Measurements from ENCODE around the gene GCK.

DNA sequence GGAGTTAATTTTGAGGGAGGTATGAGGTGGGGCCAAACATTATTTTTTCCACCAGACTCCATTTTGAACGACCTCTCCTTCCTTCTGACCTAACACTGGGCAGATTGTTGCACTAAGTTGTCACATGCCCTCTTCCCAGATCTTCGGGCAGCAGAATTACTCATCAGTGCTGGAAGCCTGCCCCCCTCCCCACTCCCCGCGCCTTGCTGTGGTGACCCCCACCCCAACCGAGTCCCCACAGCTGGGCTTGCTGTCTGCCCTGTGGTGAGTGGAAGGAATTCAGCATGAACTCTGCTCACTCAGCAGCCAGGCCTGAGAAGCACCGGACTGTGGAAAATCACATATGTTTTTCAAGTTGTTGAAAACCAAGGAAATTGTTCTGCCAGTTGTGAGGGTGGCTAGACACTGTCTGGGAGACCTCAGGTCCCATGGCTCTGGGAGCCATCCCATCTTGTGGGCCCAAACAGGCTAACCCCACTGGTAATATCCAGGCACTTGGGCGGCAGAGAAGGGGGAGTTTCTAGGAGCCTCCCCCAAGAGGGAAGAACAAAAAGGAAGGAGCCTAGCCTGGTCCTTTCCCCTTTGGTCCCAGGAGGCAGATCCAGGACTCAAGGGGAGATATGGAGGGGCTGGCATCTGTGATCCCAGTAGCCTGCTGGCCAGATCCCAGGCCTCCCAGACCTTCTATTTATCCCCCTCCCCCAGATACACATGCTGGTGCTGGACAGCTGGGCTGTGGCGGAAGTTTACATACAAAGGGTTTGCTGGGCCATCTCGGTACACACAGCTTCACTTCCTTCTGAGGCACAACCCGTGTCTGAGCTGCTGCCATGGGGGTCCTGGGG, 88.6 kb downstream of the GCK start:
- no peak for TF ChIP-seq FOXM1 (IDR thresholded peaks at IDR 0.05; ENCODE audit: borderline replicate concordance)
- TF ChIP-seq ZNF384 (IDR thresholded peaks at IDR 0.05): no peak
- TF ChIP-seq FOXK2 (IDR thresholded peaks at IDR 0.05): no peak
- TF ChIP-seq, protein P1, sequence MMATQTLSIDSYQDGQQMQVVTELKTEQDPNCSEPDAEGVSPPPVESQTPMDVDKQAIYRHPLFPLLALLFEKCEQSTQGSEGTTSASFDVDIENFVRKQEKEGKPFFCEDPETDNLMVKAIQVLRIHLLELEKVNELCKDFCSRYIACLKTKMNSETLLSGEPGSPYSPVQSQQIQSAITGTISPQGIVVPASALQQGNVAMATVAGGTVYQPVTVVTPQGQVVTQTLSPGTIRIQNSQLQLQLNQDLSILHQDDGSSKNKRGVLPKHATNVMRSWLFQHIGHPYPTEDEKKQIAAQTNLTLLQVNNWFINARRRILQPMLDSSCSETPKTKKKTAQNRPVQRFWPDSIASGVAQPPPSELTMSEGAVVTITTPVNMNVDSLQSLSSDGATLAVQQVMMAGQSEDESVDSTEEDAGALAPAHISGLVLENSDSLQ (IDR thresholded peaks at IDR 0.05): no peak
- TF ChIP-seq TARDBP (IDR thresholded peaks at IDR 0.05): no peak
- no peak for TF ChIP-seq ELF4 (IDR thresholded peaks at IDR 0.05)
- no peak for TF ChIP-seq FOXA1 (IDR thresholded peaks at IDR 0.05)
- no peak for TF ChIP-seq NFRKB (IDR thresholded peaks at IDR 0.05)
- no peak for TF ChIP-seq SP1 (IDR thresholded peaks at IDR 0.05)
- no peak for TF ChIP-seq BHLHE40 (IDR thresholded peaks at IDR 0.05; ENCODE audit: borderline replicate concordance)
- no peak for TF ChIP-seq HDGF (IDR thresholded peaks at IDR 0.05; ENCODE audit: borderline replicate concordance)
- TF ChIP-seq ARNT (IDR thresholded peaks at IDR 0.05): no peak
- TF ChIP-seq SUZ12 (IDR thresholded peaks at IDR 0.05): no peak
- no peak for TF ChIP-seq CTBP1 (IDR thresholded peaks at IDR 0.05; ENCODE audit: borderline replicate concordance)
